ENCODE measurements around the gene SIPA1L3.

DNA sequence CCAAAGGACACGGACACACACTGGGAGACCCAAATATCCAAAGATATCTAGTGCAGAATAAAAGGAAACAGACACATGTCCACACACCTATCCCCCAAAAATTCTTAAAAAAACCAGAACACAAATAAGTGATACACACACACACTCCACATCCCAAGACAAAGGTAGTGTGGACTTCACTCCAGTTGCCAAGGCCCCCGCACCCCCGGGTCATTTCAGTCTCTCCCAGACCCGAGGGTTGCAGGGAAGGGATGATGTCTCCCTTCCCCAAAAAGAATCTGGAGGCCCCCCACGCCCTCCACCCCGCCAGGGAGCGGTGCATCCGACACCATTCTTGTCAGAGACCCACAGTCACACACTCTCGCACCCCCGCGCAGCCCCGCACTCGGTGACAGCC, 316.6 kb downstream of the SIPA1L3 start:
- no peak for TF ChIP-seq POLR2A (IDR thresholded peaks at IDR 0.05)
- TF ChIP-seq, protein P1, sequence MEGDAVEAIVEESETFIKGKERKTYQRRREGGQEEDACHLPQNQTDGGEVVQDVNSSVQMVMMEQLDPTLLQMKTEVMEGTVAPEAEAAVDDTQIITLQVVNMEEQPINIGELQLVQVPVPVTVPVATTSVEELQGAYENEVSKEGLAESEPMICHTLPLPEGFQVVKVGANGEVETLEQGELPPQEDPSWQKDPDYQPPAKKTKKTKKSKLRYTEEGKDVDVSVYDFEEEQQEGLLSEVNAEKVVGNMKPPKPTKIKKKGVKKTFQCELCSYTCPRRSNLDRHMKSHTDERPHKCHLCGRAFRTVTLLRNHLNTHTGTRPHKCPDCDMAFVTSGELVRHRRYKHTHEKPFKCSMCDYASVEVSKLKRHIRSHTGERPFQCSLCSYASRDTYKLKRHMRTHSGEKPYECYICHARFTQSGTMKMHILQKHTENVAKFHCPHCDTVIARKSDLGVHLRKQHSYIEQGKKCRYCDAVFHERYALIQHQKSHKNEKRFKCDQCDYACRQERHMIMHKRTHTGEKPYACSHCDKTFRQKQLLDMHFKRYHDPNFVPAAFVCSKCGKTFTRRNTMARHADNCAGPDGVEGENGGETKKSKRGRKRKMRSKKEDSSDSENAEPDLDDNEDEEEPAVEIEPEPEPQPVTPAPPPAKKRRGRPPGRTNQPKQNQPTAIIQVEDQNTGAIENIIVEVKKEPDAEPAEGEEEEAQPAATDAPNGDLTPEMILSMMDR (IDR thresholded peaks at IDR 0.05), result no peak
